HEK293T (cell line): ENCODE measurements around the gene CNIH1.

ENCODE experiments used
- ARNT ChIP-seq: fragments of 450-650 bp; IDR thresholded peaks from 2 replicates; pipeline ENCODE4 v1.6.1; 2017; ENCODE audit warnings: mild to moderate bottlenecking
- BHLHE40 ChIP-seq: fragments of 450-650 bp; IDR thresholded peaks from 2 replicates; pipeline ENCODE4 v1.6.1; 2016; ENCODE audit warnings: mild to moderate bottlenecking, moderate library complexity, borderline replicate concordance
- CTBP1 ChIP-seq: fragments of 450-650 bp; IDR thresholded peaks from 2 replicates; pipeline ENCODE4 v1.6.1; 2016; ENCODE audit warnings: borderline replicate concordance
- ELF4 ChIP-seq: fragments of 450-650 bp; IDR thresholded peaks from 2 replicates; pipeline ENCODE4 v1.6.1; 2017; ENCODE audit warnings: antibody characterized with exemption
- FOXA1 ChIP-seq: fragments of 450-650 bp; IDR thresholded peaks from 2 replicates; pipeline ENCODE4 v1.6.1; 2016; ENCODE audit warnings: mild to moderate bottlenecking
- FOXK2 ChIP-seq: fragments of 450-650 bp; IDR thresholded peaks from 2 replicates; pipeline ENCODE4 v1.6.1; 2016; ENCODE audit warnings: mild to moderate bottlenecking
- FOXM1 ChIP-seq: fragments of 450-650 bp; IDR thresholded peaks from 2 replicates; pipeline ENCODE4 v1.6.1; 2017; ENCODE audit warnings: mild to moderate bottlenecking, borderline replicate concordance
- L3MBTL2 ChIP-seq: fragments of 450-650 bp; conservative IDR thresholded peaks from 2 replicates; pipeline ENCODE4 v1.6.1; 2016; ENCODE audit warnings: mild to moderate bottlenecking
- LEF1 ChIP-seq: fragments of 450-650 bp; IDR thresholded peaks from 2 replicates; pipeline ENCODE4 v1.6.1; 2017; ENCODE audit warnings: mild to moderate bottlenecking, borderline replicate concordance
- SP1 ChIP-seq: fragments of 450-650 bp; IDR thresholded peaks from 2 replicates; pipeline ENCODE4 v1.6.1; 2017
- SUZ12 ChIP-seq: fragments of 450-650 bp; IDR thresholded peaks from 2 replicates; pipeline ENCODE4 v1.6.1; 2016; ENCODE audit warnings: mild to moderate bottlenecking
- TARDBP ChIP-seq: fragments of 450-650 bp; IDR thresholded peaks from 2 replicates; pipeline ENCODE4 v1.6.1; 2016
- ZNF384 ChIP-seq: fragments of 450-650 bp; IDR thresholded peaks from 2 replicates; pipeline ENCODE4 v1.6.1; 2016
- TF ChIP-seq, protein P1 (sequence below): fragments of 450-650 bp; IDR thresholded peaks from 2 replicates; pipeline ENCODE4 v1.6.1; 2016

DNA sequence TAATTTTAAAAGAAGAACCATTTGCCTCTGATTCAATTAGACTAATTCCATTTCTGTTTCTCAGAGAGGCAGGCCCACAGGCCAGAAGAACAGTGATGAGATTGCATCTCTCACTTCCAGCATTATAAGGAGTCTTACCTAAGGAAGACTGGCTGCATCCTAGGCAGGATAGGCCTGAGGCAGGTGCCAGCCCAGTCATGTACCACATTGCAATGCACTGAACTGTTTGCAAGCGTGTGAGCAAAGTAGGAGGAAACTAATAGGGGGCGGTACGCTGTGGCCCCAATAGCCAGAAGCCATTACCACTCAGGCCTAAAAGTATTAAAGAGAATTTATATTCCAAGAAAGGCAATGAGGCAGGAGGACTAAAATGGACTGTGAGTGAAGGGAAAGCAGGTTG, 12.1 kb upstream of the CNIH1 start:
- TF ChIP-seq L3MBTL2 = no peak
- no peak for TF ChIP-seq ELF4
- no peak for TF ChIP-seq ARNT
- TF ChIP-seq TARDBP = no peak
- no peak for TF ChIP-seq SP1
- TF ChIP-seq BHLHE40 = no peak
- no peak for TF ChIP-seq CTBP1
- TF ChIP-seq, protein P1, sequence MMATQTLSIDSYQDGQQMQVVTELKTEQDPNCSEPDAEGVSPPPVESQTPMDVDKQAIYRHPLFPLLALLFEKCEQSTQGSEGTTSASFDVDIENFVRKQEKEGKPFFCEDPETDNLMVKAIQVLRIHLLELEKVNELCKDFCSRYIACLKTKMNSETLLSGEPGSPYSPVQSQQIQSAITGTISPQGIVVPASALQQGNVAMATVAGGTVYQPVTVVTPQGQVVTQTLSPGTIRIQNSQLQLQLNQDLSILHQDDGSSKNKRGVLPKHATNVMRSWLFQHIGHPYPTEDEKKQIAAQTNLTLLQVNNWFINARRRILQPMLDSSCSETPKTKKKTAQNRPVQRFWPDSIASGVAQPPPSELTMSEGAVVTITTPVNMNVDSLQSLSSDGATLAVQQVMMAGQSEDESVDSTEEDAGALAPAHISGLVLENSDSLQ = no peak
- TF ChIP-seq ZNF384 = no peak
- TF ChIP-seq FOXM1 = no peak
- TF ChIP-seq FOXA1 = no peak
- TF ChIP-seq FOXK2 = no peak
- TF ChIP-seq LEF1 = no peak
- TF ChIP-seq SUZ12 = no peak
